Sigmoid colon (tissue), 7 donors: ENCODE measurements around the gene CRABP1. TPM values are rescaled to one million over a fixed set of nuclear protein-coding genes. Genes with fewer than 3 reads are reported as not detected.

Experiments used
- DNase-seq: peaks from one replicate; pipeline ENCODE4 v3.0.0-alpha.2; 2019
- H3K27ac ChIP-seq, 4 donors: fragments of 200-600 bp; sonication (generic); one replicate each; pipeline ENCODE4 v1.5.1; 2016 to 2019; ENCODE audit warnings: mild to moderate bottlenecking in 1 of 4
- H3K27me3 ChIP-seq, 3 donors: fragments of 200-600 bp; sonication (generic); one replicate each; pipeline ENCODE4 v1.5.1; 2019; ENCODE audit warnings: mild to moderate bottlenecking in 1 of 3
- H3K36me3 ChIP-seq, 4 donors: fragments of 200-600 bp; sonication (generic); one replicate each; pipeline ENCODE4 v1.5.1; 2016 to 2019
- H3K4me1 ChIP-seq, 4 donors: fragments of 200-600 bp; sonication (generic); one replicate each; pipeline ENCODE4 v1.5.1; 2017 to 2019
- H3K4me3 ChIP-seq, 4 donors: fragments of 200-600 bp; sonication (generic); one replicate each; pipeline ENCODE4 v1.5.1; 2017 to 2019; ENCODE audit warnings: mild to moderate bottlenecking in 2 of 4, moderate library complexity in 1 of 4
- H3K9me3 ChIP-seq, 4 donors: fragments of 200-600 bp in 3 of 4; sonication (generic) in 3 of 4; one replicate each; pipeline versions ENCODE4 v1.5.1 to v1.6.1; 2013 to 2019
- EP300 ChIP-seq, 4 donors: sonication (generic); formaldehyde crosslinking; IDR thresholded peaks; one replicate each; pipeline ENCODE4 v1.6.1; 2017; ENCODE audit warnings: antibody characterized with exemption in 4 of 4
- POLR2A ChIP-seq, 2 donors: fragments of 450-650 bp; IDR thresholded peaks; one replicate each; pipeline ENCODE4 v1.6.1; 2016; ENCODE audit warnings: antibody characterized with exemption in 2 of 2, mild to moderate bottlenecking in 2 of 2, moderate library complexity in 2 of 2
- POLR2AphosphoS5 ChIP-seq, 4 donors: sonication (generic); formaldehyde crosslinking; IDR thresholded peaks; one replicate each; pipeline ENCODE4 v1.6.1; 2017; ENCODE audit warnings: antibody characterized with exemption in 4 of 4
- WGBS, 2 donors: extraction: QIAGEN DNeasy Blood & Tissue Kit; methylation state at CpG; one replicate each; pipeline ENCODE4 v1.1.7; 2013; 5-methylcytosine and 5-hydroxymethylcytosine counted together
- intact Hi-C: fragments of 100-400 bp; cut with DNase I; formaldehyde crosslinking; loops from one replicate; pipeline ENCODE4 v1.15.1; 2023
- polyA plus RNA-seq, 3 donors: library from polyadenylated mRNA; stranded (reverse); fragments of 200-250 nt; gene quantifications; one replicate each; pipeline ENCODE4 v1.2.3, GENCODE V29; 2013
- total RNA-seq, 4 donors: library from RNA; depleted of rRNA; stranded (reverse); fragments of >200 nt; gene quantifications; one replicate each; pipeline ENCODE4 v1.1.0, GENCODE V29; 2016
- TF ChIP-seq, protein P1 (sequence below), 4 experiments: fragments of 450-650 bp in 3 of 4; fragments of 200-600 bp in 1 of 4; IDR thresholded peaks; one replicate each; pipeline ENCODE4 v1.5.1; 2016 to 2019; ENCODE audit warnings: antibody characterized with exemption in 4 of 4, mild to moderate bottlenecking in 3 of 4, moderate library complexity in 2 of 4
- donor health status: healthy with polysubstance abuse.
- donor health status: Bipolar disorder and iron deficiency.
- donor health status: healthy.

CRABP1 gene
- total and polyA plus RNA-seq, 7 donors = 2.1 to 8.2 (median 4.5) TPM; not detected in 2

DNA sequence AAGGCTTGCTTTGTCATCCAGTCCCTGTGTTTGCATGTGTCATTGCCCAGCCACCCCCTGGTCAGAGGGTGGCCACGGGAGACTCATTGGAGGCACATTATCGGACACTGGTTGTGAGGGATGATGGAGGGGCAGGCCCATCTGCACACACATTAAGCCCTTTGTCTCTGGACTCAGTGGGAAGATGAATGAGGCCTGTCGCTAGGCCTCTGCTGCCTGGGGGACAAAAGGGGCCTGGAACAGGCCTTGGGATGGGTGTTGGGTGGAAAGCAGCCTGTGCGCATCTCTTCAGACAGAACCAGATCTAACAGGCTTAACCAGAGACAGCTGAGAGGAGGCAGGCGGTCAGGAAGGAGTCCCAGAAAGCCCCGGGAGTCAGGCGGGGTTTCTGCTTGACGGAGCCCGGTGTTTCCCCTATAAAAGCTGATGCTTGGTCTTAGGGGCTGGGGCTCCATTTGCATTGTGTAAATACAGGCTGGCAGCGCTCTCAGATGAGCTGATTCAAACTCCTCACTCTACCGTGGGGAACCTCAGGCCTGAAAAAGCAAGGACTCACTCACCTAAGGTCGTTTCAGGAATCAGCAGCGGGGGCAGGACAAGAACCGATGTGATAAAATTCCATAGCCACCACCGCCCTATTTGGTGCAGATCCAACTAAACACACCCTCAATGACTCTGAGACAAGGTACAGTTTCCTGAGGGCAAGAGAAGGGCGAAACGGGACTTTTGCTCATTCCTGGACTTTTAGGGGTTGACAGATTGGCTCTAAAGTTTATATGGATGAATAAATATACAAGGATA, 23.7 kb upstream of the CRABP1 start:
- TF ChIP-seq, protein P1, sequence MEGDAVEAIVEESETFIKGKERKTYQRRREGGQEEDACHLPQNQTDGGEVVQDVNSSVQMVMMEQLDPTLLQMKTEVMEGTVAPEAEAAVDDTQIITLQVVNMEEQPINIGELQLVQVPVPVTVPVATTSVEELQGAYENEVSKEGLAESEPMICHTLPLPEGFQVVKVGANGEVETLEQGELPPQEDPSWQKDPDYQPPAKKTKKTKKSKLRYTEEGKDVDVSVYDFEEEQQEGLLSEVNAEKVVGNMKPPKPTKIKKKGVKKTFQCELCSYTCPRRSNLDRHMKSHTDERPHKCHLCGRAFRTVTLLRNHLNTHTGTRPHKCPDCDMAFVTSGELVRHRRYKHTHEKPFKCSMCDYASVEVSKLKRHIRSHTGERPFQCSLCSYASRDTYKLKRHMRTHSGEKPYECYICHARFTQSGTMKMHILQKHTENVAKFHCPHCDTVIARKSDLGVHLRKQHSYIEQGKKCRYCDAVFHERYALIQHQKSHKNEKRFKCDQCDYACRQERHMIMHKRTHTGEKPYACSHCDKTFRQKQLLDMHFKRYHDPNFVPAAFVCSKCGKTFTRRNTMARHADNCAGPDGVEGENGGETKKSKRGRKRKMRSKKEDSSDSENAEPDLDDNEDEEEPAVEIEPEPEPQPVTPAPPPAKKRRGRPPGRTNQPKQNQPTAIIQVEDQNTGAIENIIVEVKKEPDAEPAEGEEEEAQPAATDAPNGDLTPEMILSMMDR (IDR thresholded peaks at IDR 0.05) = no peak
- TF ChIP-seq EP300 (IDR thresholded peaks at IDR 0.05) = no peak
- TF ChIP-seq POLR2AphosphoS5 (IDR thresholded peaks at IDR 0.05) = no peak
- TF ChIP-seq POLR2A (IDR thresholded peaks at IDR 0.05) = no peak
- peak; percentile 55 for DNase-seq
- no peaks in the 10 kb centered on the region for H3K36me3 ChIP-seq
- H3K27ac ChIP-seq = no peak overlapping the region
- no peak overlapping the region for H3K4me3 ChIP-seq
- intact Hi-C loops = no loop called here
- H3K9me3 ChIP-seq = no peaks in the 10 kb centered on the region
- no peaks in the 10 kb centered on the region for H3K27me3 ChIP-seq
- H3K4me1 ChIP-seq = no peaks in the 10 kb centered on the region
- 23 to 62% methylated on average over 17 of the region's 17 CpGs for WGBS, 2 donors

DNA sequence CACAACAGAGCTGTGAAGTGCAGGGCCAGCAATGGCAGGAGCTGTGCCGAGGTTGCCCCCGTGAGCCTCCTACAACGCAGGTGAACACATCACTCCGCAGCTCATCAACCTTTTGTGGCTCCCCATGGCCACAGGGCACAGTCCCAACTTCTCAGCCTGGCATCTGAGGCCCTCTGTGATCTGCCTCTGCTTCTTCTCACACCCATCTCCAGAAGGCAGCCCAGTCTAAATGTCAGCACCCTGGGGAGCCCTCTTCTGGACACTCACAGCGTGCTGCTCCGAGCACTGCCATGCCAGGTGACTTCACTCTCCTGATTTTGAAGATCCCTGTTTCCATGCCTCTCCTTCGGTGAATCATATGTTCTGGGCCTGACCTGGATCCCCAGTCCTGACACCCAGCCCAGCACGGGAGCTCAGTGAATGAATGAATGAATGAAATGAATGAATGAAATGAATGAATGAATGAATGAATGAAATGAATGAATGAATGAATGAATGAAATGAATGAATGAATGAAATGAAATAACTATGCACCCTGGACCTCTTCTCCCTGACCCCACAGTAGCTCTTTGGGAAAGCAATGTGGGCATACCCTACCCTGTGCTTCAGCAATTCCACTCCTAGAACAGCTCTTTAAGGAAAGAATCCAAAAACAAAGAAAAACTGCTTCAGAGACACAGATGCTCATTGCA, 22.9 kb upstream of the CRABP1 start:
- Histone ChIP-seq H3K36me3 (no peaks in the 10 kb centered on the region), H3K4me1 (no peaks in the 10 kb centered on the region), H3K27me3 (no peaks in the 10 kb centered on the region), H3K4me3 (no peak overlapping the region), H3K9me3 (no peaks in the 10 kb centered on the region), H3K27ac (no peak overlapping the region)
- peak; percentile 41 for DNase-seq
- intact Hi-C loops = no loop called here
- 24 to 73% methylated on average over 8 of the region's 8 CpGs for WGBS, 2 donors
- TF ChIP-seq EP300 (IDR thresholded peaks at IDR 0.05) (no peak), POLR2A (IDR thresholded peaks at IDR 0.05) (no peak), POLR2AphosphoS5 (IDR thresholded peaks at IDR 0.05) (no peak)
- TF ChIP-seq, protein P1 (IDR thresholded peaks at IDR 0.05) = no peak

DNA sequence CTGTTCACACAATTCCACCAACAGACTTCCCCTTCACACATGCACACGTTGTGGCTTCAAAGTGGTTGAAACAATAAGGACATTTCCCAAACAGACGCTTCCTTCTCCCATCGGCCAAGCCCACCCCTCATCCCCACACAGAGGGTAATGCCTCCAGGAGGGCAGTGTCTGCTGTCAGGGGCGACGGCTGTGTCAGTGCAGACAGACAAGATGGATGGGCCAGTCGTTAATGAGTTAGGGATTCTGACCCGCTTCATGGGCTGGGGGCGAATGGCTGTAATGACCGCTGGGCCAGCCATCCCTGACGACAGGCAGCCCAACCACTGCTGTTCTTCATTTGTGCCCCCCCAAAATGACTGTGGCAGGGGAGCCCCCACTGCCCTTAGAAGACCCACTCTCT, 20.6 kb upstream of the CRABP1 start:
- Histone ChIP-seq H3K4me3 (no peak overlapping the region), H3K36me3 (no peaks in the 10 kb centered on the region), H3K9me3 (no peaks in the 10 kb centered on the region), H3K4me1 (no peaks in the 10 kb centered on the region), H3K27ac (no peak overlapping the region), H3K27me3 (no peaks in the 10 kb centered on the region)
- WGBS, 2 donors = 84 to 92% methylated on average over 10 of the region's 10 CpGs
- no peak for DNase-seq
- intact Hi-C loops = no loop called here
- TF ChIP-seq EP300 (IDR thresholded peaks at IDR 0.05) = no peak
- TF ChIP-seq POLR2A (IDR thresholded peaks at IDR 0.05) = no peak
- TF ChIP-seq, protein P1 (IDR thresholded peaks at IDR 0.05) = no peak
- TF ChIP-seq POLR2AphosphoS5 (IDR thresholded peaks at IDR 0.05) = no peak

DNA sequence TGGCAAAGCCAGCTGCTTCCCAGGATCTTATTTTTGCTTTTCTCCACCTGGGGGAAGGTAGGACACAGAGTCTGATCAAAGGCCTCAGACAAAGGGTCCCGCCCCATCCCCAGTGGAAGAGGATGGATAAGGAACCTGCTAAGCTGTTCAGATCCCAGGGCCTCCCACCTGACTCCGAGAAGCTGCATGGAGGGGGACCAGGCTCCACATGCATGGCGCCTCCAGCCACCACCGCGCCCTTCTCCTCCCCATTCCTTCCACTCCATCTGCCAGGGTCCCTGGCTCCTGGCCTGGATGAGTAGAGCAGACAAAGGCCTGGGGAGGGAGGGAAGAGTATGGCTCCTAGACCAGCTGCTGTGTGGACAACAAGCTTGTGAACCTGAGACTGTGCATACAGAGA, 20.0 kb upstream of the CRABP1 start:
- WGBS, 2 donors = 96 to 97% methylated on average over 5 of the region's 5 CpGs
- no peak for DNase-seq
- no peaks in the 10 kb centered on the region for H3K27me3 ChIP-seq
- no peak overlapping the region for H3K4me3 ChIP-seq
- no peaks in the 10 kb centered on the region for H3K9me3 ChIP-seq
- peaks cover 0 to 3% (median 0%) of the 10 kb centered on the region in 4 donors for H3K4me1 ChIP-seq
- intact Hi-C loops = no loop called here
- no peaks in the 10 kb centered on the region for H3K36me3 ChIP-seq
- no peak overlapping the region for H3K27ac ChIP-seq
- TF ChIP-seq EP300 (IDR thresholded peaks at IDR 0.05) = no peak
- TF ChIP-seq POLR2AphosphoS5 (IDR thresholded peaks at IDR 0.05) = no peak
- TF ChIP-seq, protein P1 (IDR thresholded peaks at IDR 0.05) = no peak
- no peak for TF ChIP-seq POLR2A (IDR thresholded peaks at IDR 0.05)
